Osteoblast (primary cell): ENCODE data around the gene SLMAP. TPM values are rescaled to one million over a fixed set of nuclear protein-coding genes. Genes with fewer than 3 reads are reported as not detected.

Experiments used
- DNase-seq: peaks from one replicate; pipeline ENCODE4 v3.0.0; 2011; ENCODE audit warnings: low spot score, mixed read lengths; ENCODE audit not compliant: insufficient read length; ENCODE audit errors: missing footprints
- H2AFZ ChIP-seq: 2 replicates; pipeline ENCODE4 v1.6.0; 2011; ENCODE audit warnings: mild to moderate bottlenecking, low read length
- H3K27ac ChIP-seq: 2 replicates; pipeline ENCODE4 v1.5.1; 2011; ENCODE audit warnings: mild to moderate bottlenecking, low read depth, low read length, moderate library complexity
- H3K27me3 ChIP-seq: 2 replicates; pipeline ENCODE4 v1.6.0; 2012; ENCODE audit warnings: mild to moderate bottlenecking, control low read depth, inconsistent platforms, low read length, moderate library complexity; ENCODE audit not compliant: insufficient read depth
- H3K36me3 ChIP-seq: 2 replicates; pipeline ENCODE4 v1.5.1; 2011; ENCODE audit warnings: mild to moderate bottlenecking, low read length, control low read depth, moderate library complexity; ENCODE audit not compliant: insufficient read depth
- H3K4me1 ChIP-seq: 2 replicates; pipeline ENCODE4 v1.5.1; 2011; ENCODE audit warnings: mild to moderate bottlenecking, low read length, control low read depth, moderate library complexity; ENCODE audit not compliant: insufficient read depth
- H3K4me2 ChIP-seq: 2 replicates; pipeline ENCODE4 v1.6.0; 2011; ENCODE audit warnings: mild to moderate bottlenecking, low read length; ENCODE audit not compliant: insufficient read depth
- H3K4me3 ChIP-seq: fragments of 200-600 bp; sonication (generic); 3 replicates; pipeline ENCODE4 v1.5.1; 2012; ENCODE audit warnings: mild to moderate bottlenecking, low read length, inconsistent platforms; ENCODE audit not compliant: insufficient read depth
- H3K79me2 ChIP-seq: 2 replicates; pipeline ENCODE4 v1.6.0; 2012; ENCODE audit warnings: mild to moderate bottlenecking, low read length, control low read depth, inconsistent platforms; ENCODE audit not compliant: insufficient read depth
- H3K9me3 ChIP-seq: 2 replicates; pipeline ENCODE4 v1.5.1; 2011; ENCODE audit warnings: low read depth, low read length, control low read depth
- H4K20me1 ChIP-seq: 2 replicates; pipeline ENCODE4 v1.6.0; 2012; ENCODE audit warnings: mild to moderate bottlenecking, low read length, control low read depth; ENCODE audit not compliant: insufficient read depth
- total RNA-seq: library from RNA; depleted of rRNA; stranded (reverse); fragments of >200 nt; gene quantifications from 2 replicates; pipeline ENCODE4 v1.2.3, GENCODE V29; 2012
- TF ChIP-seq, protein P1 (sequence below): IDR thresholded peaks from 2 replicates; pipeline ENCODE4 v1.5.1; 2011; ENCODE audit warnings: mild to moderate bottlenecking, low read depth, low read length, moderate library complexity; ENCODE audit errors: extremely low read depth

Gene SLMAP
- total RNA-seq, result 43.9 and 50.7 TPM in 2 replicates

DNA sequence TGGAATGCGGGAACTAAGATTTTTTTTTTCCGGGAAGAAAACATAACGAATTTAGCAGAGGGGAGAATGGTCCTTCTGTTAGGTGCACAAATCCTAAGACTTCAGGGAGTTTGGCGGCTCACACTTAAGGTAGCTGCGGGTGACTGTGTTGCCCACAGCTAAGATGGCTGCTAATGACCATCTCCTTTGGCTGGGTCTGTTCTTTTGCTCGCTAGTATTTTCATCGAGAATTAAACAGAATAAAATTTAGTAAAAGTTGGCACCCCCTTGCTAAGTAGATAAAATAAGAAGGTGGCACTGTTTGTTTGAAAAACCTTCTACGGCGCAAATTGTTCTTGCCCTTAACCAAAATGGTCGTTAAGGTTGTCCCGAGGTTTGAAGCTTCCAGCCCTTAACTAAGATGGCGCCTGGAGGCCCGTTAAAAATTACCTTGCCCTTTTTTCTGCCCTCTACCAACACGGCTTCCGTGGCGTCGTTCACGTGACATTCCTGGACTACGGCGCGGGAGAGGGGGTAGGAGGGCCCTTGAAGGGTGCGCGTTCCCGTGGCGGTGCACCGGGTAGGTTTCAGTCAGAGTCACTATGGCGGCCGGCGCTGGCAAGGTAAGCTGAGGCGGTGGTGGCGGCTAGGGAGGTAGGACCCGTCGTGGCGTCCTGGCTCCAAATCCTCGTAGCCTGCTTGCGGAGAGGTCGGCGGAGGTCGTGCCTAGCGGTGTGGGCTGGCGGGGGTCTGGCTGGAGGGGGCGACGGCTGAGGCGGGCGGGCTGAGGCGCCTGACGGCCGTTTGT lies at the start of gene SLMAP:
SLMAP (plus strand) TSS at position 569 of the 787 bp plus-strand sequence. CDS start 1,343 bp downstream, outside the sequence.
- Histone ChIP-seq H4K20me1 (peaks cover 28% of the 10 kb centered on the region), H3K4me1 (peaks cover 32% of the 10 kb centered on the region), H2AFZ (peak within 1 kb of the TSS; percentile 97), H3K4me3 (peak within 1 kb of the TSS; percentile 94), H3K27ac (peak within 1 kb of the TSS; percentile 92), H3K9me3 (no peaks in the 10 kb centered on the region), H3K36me3 (peaks cover 18% of the 10 kb centered on the region), H3K27me3 (no peaks in the 10 kb centered on the region), H3K4me2 (peak within 1 kb of the TSS; percentile 85), H3K79me2 (peaks cover 49% of the 10 kb centered on the region)
- TF ChIP-seq, protein P1, sequence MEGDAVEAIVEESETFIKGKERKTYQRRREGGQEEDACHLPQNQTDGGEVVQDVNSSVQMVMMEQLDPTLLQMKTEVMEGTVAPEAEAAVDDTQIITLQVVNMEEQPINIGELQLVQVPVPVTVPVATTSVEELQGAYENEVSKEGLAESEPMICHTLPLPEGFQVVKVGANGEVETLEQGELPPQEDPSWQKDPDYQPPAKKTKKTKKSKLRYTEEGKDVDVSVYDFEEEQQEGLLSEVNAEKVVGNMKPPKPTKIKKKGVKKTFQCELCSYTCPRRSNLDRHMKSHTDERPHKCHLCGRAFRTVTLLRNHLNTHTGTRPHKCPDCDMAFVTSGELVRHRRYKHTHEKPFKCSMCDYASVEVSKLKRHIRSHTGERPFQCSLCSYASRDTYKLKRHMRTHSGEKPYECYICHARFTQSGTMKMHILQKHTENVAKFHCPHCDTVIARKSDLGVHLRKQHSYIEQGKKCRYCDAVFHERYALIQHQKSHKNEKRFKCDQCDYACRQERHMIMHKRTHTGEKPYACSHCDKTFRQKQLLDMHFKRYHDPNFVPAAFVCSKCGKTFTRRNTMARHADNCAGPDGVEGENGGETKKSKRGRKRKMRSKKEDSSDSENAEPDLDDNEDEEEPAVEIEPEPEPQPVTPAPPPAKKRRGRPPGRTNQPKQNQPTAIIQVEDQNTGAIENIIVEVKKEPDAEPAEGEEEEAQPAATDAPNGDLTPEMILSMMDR, result no peak
- DNase-seq, result peak; percentile 98

DNA sequence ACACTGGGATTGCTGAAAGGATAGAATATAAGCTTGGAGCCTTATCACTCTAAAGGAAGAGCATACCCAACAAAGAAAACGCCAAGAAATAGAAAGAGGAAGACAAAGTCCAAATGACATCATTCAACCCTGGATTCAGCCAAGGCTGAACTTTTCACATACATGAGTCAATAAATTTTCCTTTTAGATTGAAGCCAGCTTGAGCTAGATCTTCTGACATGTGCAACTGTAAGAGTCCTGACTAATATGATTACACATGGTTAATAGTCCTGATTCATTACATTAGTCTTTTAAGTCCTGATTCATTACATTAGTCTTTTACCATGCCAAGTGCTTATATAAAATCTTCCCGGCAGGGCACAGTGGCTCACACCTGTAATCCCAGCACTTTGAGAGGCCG lies 49.6 kb upstream of the SLMAP start:
- TF ChIP-seq, protein P1, result no peak
- peak overlapping the region; percentile 23 for H3K4me3 ChIP-seq
- peak overlapping the region; percentile 73 for H3K4me2 ChIP-seq
- no peaks in the 10 kb centered on the region for H3K36me3 ChIP-seq
- H3K27ac ChIP-seq, result peak overlapping the region; percentile 60
- H4K20me1 ChIP-seq, result no peaks in the 10 kb centered on the region
- peak; percentile 84 for DNase-seq
- no peaks in the 10 kb centered on the region for H3K27me3 ChIP-seq
- H3K9me3 ChIP-seq, result no peaks in the 10 kb centered on the region
- H3K79me2 ChIP-seq, result no peaks in the 10 kb centered on the region
- H2AFZ ChIP-seq, result peak overlapping the region; percentile 54
- H3K4me1 ChIP-seq, result peaks cover 5% of the 10 kb centered on the region

- Histone ChIP-seq H4K20me1 (no peaks in the 10 kb centered on the region), H3K79me2 (no peaks in the 10 kb centered on the region), H3K4me3 (no peak overlapping the region), H3K4me2 (no peak overlapping the region), H3K36me3 (no peaks in the 10 kb centered on the region), H3K4me1 (peaks cover 5% of the 10 kb centered on the region), H3K27me3 (no peaks in the 10 kb centered on the region), H2AFZ (peak overlapping the region; percentile 51), H3K27ac (no peak overlapping the region), H3K9me3 (no peaks in the 10 kb centered on the region)
- TF ChIP-seq, protein P1, result no peak
- DNase-seq, result no peak
Measured at GRCh38 chr3:57709031-57709430, 47.1 kb upstream of the SLMAP start.

- H3K27ac ChIP-seq, result no peak overlapping the region
- no peaks in the 10 kb centered on the region for H3K36me3 ChIP-seq
- TF ChIP-seq, protein P1, result no peak
- peaks cover 5% of the 10 kb centered on the region for H3K4me1 ChIP-seq
- H3K4me2 ChIP-seq, result no peak overlapping the region
- DNase-seq, result no peak
- H3K9me3 ChIP-seq, result no peaks in the 10 kb centered on the region
- H3K4me3 ChIP-seq, result no peak overlapping the region
- no peaks in the 10 kb centered on the region for H3K27me3 ChIP-seq
- H4K20me1 ChIP-seq, result no peaks in the 10 kb centered on the region
- H3K79me2 ChIP-seq, result no peaks in the 10 kb centered on the region
- peak overlapping the region; percentile 51 for H2AFZ ChIP-seq
Measured at GRCh38 chr3:57709559-57709958, 46.5 kb upstream of the SLMAP start.
